Loucy (cell line): Measurements from ENCODE around the gene PTGDS.

Experiments
- H2AFZ ChIP-seq: fragments of 200-600 bp; sonication (generic); 2 replicates; pipeline ENCODE4 v1.6.0; 2016; ENCODE audit warnings: antibody characterized with exemption, mild to moderate bottlenecking, low read length, moderate library complexity
- H3F3A ChIP-seq: fragments of 200-600 bp; 2 replicates; pipeline ENCODE4 v1.6.0; 2016; ENCODE audit warnings: antibody characterized with exemption, low read depth, mild to moderate bottlenecking
- H3K27me3 ChIP-seq: fragments of 200-600 bp; sonication (generic); 2 replicates; pipeline ENCODE4 v1.6.1; 2014; ENCODE audit warnings: low read length, mild to moderate bottlenecking; ENCODE audit not compliant: insufficient read depth, poor library complexity, severe bottlenecking
- H3K36me3 ChIP-seq: fragments of 200-600 bp; sonication (generic); 2 replicates; pipeline ENCODE4 v1.6.1; 2016; ENCODE audit warnings: low read length; ENCODE audit not compliant: insufficient read depth
- H3K4me1 ChIP-seq: fragments of 200-600 bp; sonication (generic); 2 replicates; pipeline ENCODE4 v1.5.1; 2014; ENCODE audit warnings: low read length, mild to moderate bottlenecking; ENCODE audit not compliant: insufficient read depth, poor library complexity, severe bottlenecking
- H3K4me2 ChIP-seq: fragments of 200-600 bp; sonication (generic); 2 replicates; pipeline ENCODE4 v1.6.0; 2014; ENCODE audit warnings: antibody characterized with exemption, low read length, low read depth, mild to moderate bottlenecking; ENCODE audit not compliant: poor library complexity, severe bottlenecking
- H3K4me3 ChIP-seq: fragments of 200-600 bp; sonication (generic); 2 replicates; pipeline ENCODE4 v1.5.1; 2014; ENCODE audit warnings: low read length, mild to moderate bottlenecking, mixed read lengths; ENCODE audit not compliant: poor library complexity, severe bottlenecking
- H3K79me2 ChIP-seq: fragments of 200-600 bp; sonication (generic); 2 replicates; pipeline ENCODE4 v1.6.1; 2014; ENCODE audit warnings: low read length; ENCODE audit not compliant: insufficient read depth
- H3K9ac ChIP-seq: fragments of 200-600 bp; sonication (generic); 2 replicates; pipeline ENCODE4 v1.6.0; 2014; ENCODE audit warnings: mild to moderate bottlenecking, low read depth, low read length, moderate library complexity; ENCODE audit not compliant: poor library complexity, severe bottlenecking
- H3K9me2 ChIP-seq: fragments of 200-600 bp; sonication (generic); replicated peaks from 2 replicates; pipeline ENCODE4 v1.6.1; 2016; ENCODE audit warnings: low read depth, low read length, mixed read lengths
- H3K9me3 ChIP-seq: fragments of 200-600 bp; sonication (generic); 2 replicates; pipeline ENCODE4 v1.6.1; 2014; ENCODE audit warnings: mild to moderate bottlenecking, antibody characterized with exemption, low read length, low read depth; ENCODE audit not compliant: insufficient read depth
- H4K20me1 ChIP-seq: fragments of 200-600 bp; sonication (generic); 2 replicates; pipeline ENCODE4 v1.6.0; 2014; ENCODE audit warnings: antibody characterized with exemption, low read length, mild to moderate bottlenecking; ENCODE audit not compliant: insufficient read depth, poor library complexity, severe bottlenecking
- CTCF ChIP-seq: fragments of 200-600 bp; sonication (generic); conservative IDR thresholded peaks from 2 replicates; pipeline ENCODE4 v1.5.1; 2014; ENCODE audit warnings: mild to moderate bottlenecking, antibody characterized with exemption, low read length
- EZH2phosphoT487 ChIP-seq: fragments of 200-600 bp; IDR thresholded peaks from 2 replicates; pipeline ENCODE4 v1.6.1; 2018; ENCODE audit warnings: antibody characterized with exemption, mild to moderate bottlenecking, moderate library complexity, borderline replicate concordance

PTGDS gene

GRCh38 chr9:137000177-137000930, 23.1 kb downstream of the PTGDS start:
- Histone ChIP-seq H2AFZ (peak overlapping the region; percentile 33; the same call in 1 of the 2 replicates), H4K20me1 (no peaks in the 10 kb centered on the region), H3K4me1 (peaks cover 8% of the 10 kb centered on the region), H3K36me3 (no peaks in the 10 kb centered on the region), H3K9me3 (no peaks in the 10 kb centered on the region), H3K9me2 (no peaks in the 10 kb centered on the region), H3K9ac (no peak overlapping the region), H3F3A (no peaks in the 10 kb centered on the region), H3K27me3 (no peaks in the 10 kb centered on the region), H3K79me2 (no peaks in the 10 kb centered on the region), H3K4me2 (no peak overlapping the region), H3K4me3 (no peak overlapping the region)
- TF ChIP-seq EZH2phosphoT487 (no peak), CTCF (no peak)

- H3K36me3 ChIP-seq, result no peaks in the 10 kb centered on the region
- no peak overlapping the region for H3K9ac ChIP-seq
- peaks cover 3% of the 10 kb centered on the region for H3K4me1 ChIP-seq
- TF ChIP-seq CTCF (no peak), EZH2phosphoT487 (no peak)
- no peaks in the 10 kb centered on the region for H3K79me2 ChIP-seq
- H2AFZ ChIP-seq, result no peak overlapping the region
- H3K9me2 ChIP-seq, result no peaks in the 10 kb centered on the region
- H3K4me2 ChIP-seq, result no peak overlapping the region
- no peaks in the 10 kb centered on the region for H3F3A ChIP-seq
- H3K9me3 ChIP-seq, result no peaks in the 10 kb centered on the region
- H3K4me3 ChIP-seq, result no peak overlapping the region
- H4K20me1 ChIP-seq, result no peaks in the 10 kb centered on the region
- H3K27me3 ChIP-seq, result no peaks in the 10 kb centered on the region
These were observed 24.7 kb downstream of the PTGDS start for GRCh38 chr9:137001857-137002645.

GRCh38 chr9:137002646-137003041, 25.3 kb downstream of the PTGDS start:
- no peaks in the 10 kb centered on the region for H4K20me1 ChIP-seq
- H3K79me2 ChIP-seq, result no peaks in the 10 kb centered on the region
- no peaks in the 10 kb centered on the region for H3K9me2 ChIP-seq
- TF ChIP-seq EZH2phosphoT487 (no peak), CTCF (no peak)
- no peak overlapping the region for H2AFZ ChIP-seq
- H3K36me3 ChIP-seq, result no peaks in the 10 kb centered on the region
- no peak overlapping the region for H3K4me2 ChIP-seq
- H3K9ac ChIP-seq, result no peak overlapping the region
- no peaks in the 10 kb centered on the region for H3K27me3 ChIP-seq
- no peaks in the 10 kb centered on the region for H3K9me3 ChIP-seq
- H3K4me3 ChIP-seq, result no peak overlapping the region
- H3F3A ChIP-seq, result no peaks in the 10 kb centered on the region
- peaks cover 3% of the 10 kb centered on the region for H3K4me1 ChIP-seq
